WTC11 (cell line): ENCODE measurements around the gene SHC3. TPM values are rescaled to one million over a fixed set of nuclear protein-coding genes. Genes with fewer than 3 reads are reported as not detected.

Source experiments
- ATAC-seq: fragments of 200-7000 bp; cut with Tn5 transposase; 2 replicates; pipeline ENCODE4 v1.10.0; 2021; ENCODE audit warnings: mild to moderate bottlenecking, moderate library complexity
- CTCF ChIA-PET: fragments of 300-600 bp; sonication (Branson Sonifier 250); formaldehyde crosslinking; loops from one replicate; lab custom pipeline; 2021; ENCODE audit warnings: antibody characterized with exemption; lab: Charles Lee
- POLR2A ChIA-PET: fragments of 350-600 bp; sonication (Branson Sonifier 250); formaldehyde crosslinking; loops from one replicate; lab custom pipeline; 2021; ENCODE audit warnings: antibody characterized with exemption; lab: Charles Lee
- DNase-seq: peaks from one replicate; pipeline ENCODE4 v3.0.0; 2021; ENCODE audit warnings: low spot score
- H3K27ac Mint-ChIP-seq: 2 replicates; pipeline ENCODE4 v1.8.0; 2021; ENCODE audit warnings: mixed read lengths
- H3K27me3 Mint-ChIP-seq: 2 replicates; pipeline ENCODE4 v1.8.0; 2021; ENCODE audit warnings: low read depth, mild to moderate bottlenecking, moderate library complexity, mixed read lengths
- H3K36me3 Mint-ChIP-seq: 2 replicates; pipeline ENCODE4 v1.8.0; 2021; ENCODE audit warnings: mixed read lengths
- H3K4me1 Mint-ChIP-seq: 2 replicates; pipeline ENCODE4 v1.8.0; 2022; ENCODE audit warnings: mixed read lengths
- H3K4me3 Mint-ChIP-seq: 2 replicates; pipeline ENCODE4 v1.8.0; 2021; ENCODE audit warnings: mild to moderate bottlenecking, moderate library complexity, mixed read lengths
- H3K9me3 Mint-ChIP-seq: 2 replicates; pipeline ENCODE4 v1.8.0; 2021; ENCODE audit warnings: mixed read lengths
- AR ChIP-seq: fragments of 250-450 bp; sonication (Bioruptor Pico); IDR thresholded peaks from 2 replicates; pipeline ENCODE4 v1.9.0; 2021; ENCODE audit warnings: mild to moderate bottlenecking
- ATF6 ChIP-seq: sonication (generic); formaldehyde crosslinking; IDR thresholded peaks from 2 replicates; pipeline ENCODE4 v1.8.1; 2023; ENCODE audit warnings: mild to moderate bottlenecking, missing genetic modification reagents
- FOXJ3 ChIP-seq: sonication (generic); formaldehyde crosslinking; IDR thresholded peaks from 2 replicates; pipeline ENCODE4 v1.9.0; 2021; ENCODE audit warnings: missing genetic modification reagents, mild to moderate bottlenecking, borderline replicate concordance
- FOXP1 ChIP-seq: sonication (generic); formaldehyde crosslinking; IDR thresholded peaks from 2 replicates; pipeline ENCODE4 v1.8.0; 2022; ENCODE audit warnings: missing genetic modification reagents, mild to moderate bottlenecking, moderate library complexity, borderline replicate concordance
- GRHL2 ChIP-seq: fragments of 250-450 bp; sonication (Bioruptor Pico); IDR thresholded peaks from 2 replicates; pipeline ENCODE4 v1.8.0; 2022; ENCODE audit warnings: mild to moderate bottlenecking, moderate library complexity; ENCODE audit not compliant: insufficient replicate concordance, severe bottlenecking
- IRF1 ChIP-seq: sonication (generic); formaldehyde crosslinking; IDR thresholded peaks from 2 replicates; pipeline ENCODE4 v1.8.0; 2023; ENCODE audit warnings: missing genetic modification reagents
- JAZF1 ChIP-seq: fragments of 250-450 bp; sonication (Bioruptor Pico); IDR thresholded peaks from 2 replicates; pipeline ENCODE4 v1.9.0; 2021; ENCODE audit warnings: moderate library complexity, mild to moderate bottlenecking, inconsistent platforms
- JUN ChIP-seq: sonication (generic); formaldehyde crosslinking; IDR thresholded peaks from 2 replicates; pipeline ENCODE4 v1.8.0; 2023; ENCODE audit warnings: mild to moderate bottlenecking, missing genetic modification reagents
- MXD4 ChIP-seq: fragments of 250-450 bp; sonication (Bioruptor Pico); IDR thresholded peaks from 2 replicates; pipeline ENCODE4 v1.8.0; 2021; ENCODE audit warnings: mild to moderate bottlenecking, moderate library complexity, borderline replicate concordance
- NFATC4 ChIP-seq: fragments of 250-450 bp; sonication (Bioruptor Pico); IDR thresholded peaks from 2 replicates; pipeline ENCODE4 v1.9.0; 2021; ENCODE audit warnings: mild to moderate bottlenecking
- NR1H2 ChIP-seq: sonication (generic); formaldehyde crosslinking; IDR thresholded peaks from 2 replicates; pipeline ENCODE4 v1.9.0; 2021; ENCODE audit warnings: mild to moderate bottlenecking, moderate library complexity, missing genetic modification reagents
- NR3C1 ChIP-seq: sonication (generic); formaldehyde crosslinking; conservative IDR thresholded peaks from 2 replicates; pipeline ENCODE4 v1.8.1; 2023; ENCODE audit warnings: low read depth, mild to moderate bottlenecking, missing genetic modification reagents
- PRDM15 ChIP-seq: sonication (generic); formaldehyde crosslinking; IDR thresholded peaks from 2 replicates; pipeline ENCODE4 v1.8.0; 2022; ENCODE audit warnings: missing genetic modification reagents
- PRRX2 ChIP-seq: fragments of 250-450 bp; sonication (Bioruptor Pico); IDR thresholded peaks from 2 replicates; pipeline ENCODE4 v1.8.0; 2021; ENCODE audit warnings: mild to moderate bottlenecking
- SMAD4 ChIP-seq: sonication (generic); formaldehyde crosslinking; IDR thresholded peaks from 2 replicates; pipeline ENCODE4 v1.8.0; 2022; ENCODE audit warnings: mild to moderate bottlenecking, missing genetic modification reagents
- TCF7 ChIP-seq: sonication (generic); formaldehyde crosslinking; IDR thresholded peaks from 2 replicates; pipeline ENCODE4 v1.8.0; 2022; ENCODE audit warnings: mild to moderate bottlenecking, low read depth, missing genetic modification reagents, moderate library complexity
- USF1 ChIP-seq: sonication (generic); formaldehyde crosslinking; IDR thresholded peaks from 2 replicates; pipeline ENCODE4 v1.8.0; 2022; ENCODE audit warnings: mild to moderate bottlenecking, missing genetic modification reagents
- ZBTB21 ChIP-seq: sonication (generic); formaldehyde crosslinking; IDR thresholded peaks from 2 replicates; pipeline ENCODE4 v1.8.1; 2023; ENCODE audit warnings: mild to moderate bottlenecking, missing genetic modification reagents, borderline replicate concordance
- ZNF138 ChIP-seq: sonication (generic); formaldehyde crosslinking; conservative IDR thresholded peaks from 2 replicates; pipeline ENCODE4 v1.8.1; 2022; ENCODE audit warnings: mild to moderate bottlenecking, moderate library complexity, missing genetic modification reagents
- ZNF671 ChIP-seq: fragments of 250-450 bp; sonication (Bioruptor Pico); IDR thresholded peaks from 2 replicates; pipeline ENCODE4 v1.8.0; 2021; ENCODE audit warnings: mild to moderate bottlenecking
- total RNA-seq: library from RNA; stranded (reverse); gene quantifications from 3 replicates; pipeline ENCODE4 v1.2.3, GENCODE V29; 2021

The SHC3 gene
- total RNA-seq, 1 experiment from 2014 or later = 4.9 TPM

- no peak for TF ChIP-seq PRDM15 (CRISPR knock-in tag)
- no peak for TF ChIP-seq FOXJ3 (CRISPR knock-in tag)
- DNase-seq (no peak), ATAC-seq (no peak)
- peaks cover 30% of the 10 kb centered on the region for H3K9me3 Mint-ChIP-seq
- peaks cover 19% of the 10 kb centered on the region for H3K36me3 Mint-ChIP-seq
- no peak overlapping the region for H3K27ac Mint-ChIP-seq
- POLR2A ChIA-PET = no interaction called here
- H3K4me3 Mint-ChIP-seq = no peak overlapping the region
- CTCF ChIA-PET = no interaction called here
- H3K27me3 Mint-ChIP-seq = no peaks in the 10 kb centered on the region
- H3K4me1 Mint-ChIP-seq = no peaks in the 10 kb centered on the region
These were observed 26.2 kb upstream of the SHC3 start for GRCh38 chr9:89204801-89205200.

- Mint-ChIP-seq H3K27me3 (no peaks in the 10 kb centered on the region), H3K9me3 (peaks cover 30% of the 10 kb centered on the region), H3K27ac (no peak overlapping the region), H3K4me1 (peaks cover 15% of the 10 kb centered on the region), H3K4me3 (no peak overlapping the region), H3K36me3 (peaks cover 16% of the 10 kb centered on the region)
- DNase-seq (no peak), ATAC-seq (no peak)
- ChIA-PET CTCF (no interaction called here), POLR2A (no interaction called here)
- TF ChIP-seq JAZF1 (CRISPR knock-in tag) (no peak), JUN (CRISPR knock-in tag) (no peak), FOXP1 (CRISPR knock-in tag) (no peak), ZNF138 (no peak), PRRX2 (CRISPR knock-in tag) (no peak), ZNF671 (no peak), NR1H2 (CRISPR knock-in tag) (no peak), ATF6 (CRISPR knock-in tag) (no peak), NFATC4 (CRISPR knock-in tag) (no peak), TCF7 (CRISPR knock-in tag) (no peak), ZBTB21 (CRISPR knock-in tag) (no peak), GRHL2 (no peak), IRF1 (no peak), MXD4 (CRISPR knock-in tag) (no peak), AR (no peak), USF1 (CRISPR knock-in tag) (no peak), NR3C1 (CRISPR knock-in tag) (no peak), SMAD4 (CRISPR knock-in tag) (no peak)
These were observed 16.6 kb upstream of the SHC3 start for GRCh38 chr9:89195131-89195797.
